Thoracic aorta (tissue), 2 donors: ENCODE measurements around the gene GRAPL. TPM values are rescaled to one million over a fixed set of nuclear protein-coding genes. Genes with fewer than 3 reads are reported as not detected.
"Not testable (repeated sequence)": the region's sequence is repeated elsewhere in the genome, so short reads cannot be mapped to it uniquely, and the experiment has no call there.

Experiments used
- ATAC-seq: fragments of 150-250 bp; one replicate; pipeline ENCODE4 v1.8.0; 2017; ENCODE audit warnings: low read depth; ENCODE audit not compliant: insufficient number of reproducible peaks, low FRiP score
- DNase-seq: peaks from one replicate; pipeline ENCODE4 v3.0.0-alpha.2; 2020; ENCODE audit warnings: low spot score
- H3K27ac ChIP-seq, 2 donors: fragments of 200-600 bp; sonication (generic); 1 replicate in 1 of 2; 2 replicates in 1 of 2; pipeline ENCODE4 v1.5.1; 2016; ENCODE audit warnings: mild to moderate bottlenecking in 2 of 2, moderate library complexity in 2 of 2
- H3K27me3 ChIP-seq: fragments of 200-600 bp; sonication (generic); replicated peaks from 2 replicates; pipeline ENCODE4 v1.6.0; 2016; ENCODE audit warnings: mild to moderate bottlenecking; ENCODE audit not compliant: insufficient read depth
- H3K36me3 ChIP-seq: fragments of 200-600 bp; sonication (generic); one replicate; pipeline ENCODE4 v1.5.1; 2016
- H3K4me1 ChIP-seq, 2 donors: fragments of 200-600 bp; sonication (generic); 1 replicate in 1 of 2; 2 replicates in 1 of 2; pipeline versions ENCODE4 v1.5.1 to v1.6.0; 2016; ENCODE audit warnings: low read depth in 2 of 2, mild to moderate bottlenecking in 1 of 2; ENCODE audit not compliant: control insufficient read depth in 1 of 2
- H3K4me3 ChIP-seq: fragments of 200-600 bp; sonication (generic); 2 replicates; pipeline ENCODE4 v1.5.1; 2016; ENCODE audit warnings: mild to moderate bottlenecking
- H3K9me3 ChIP-seq: fragments of 200-600 bp; sonication (generic); 2 replicates; pipeline ENCODE4 v1.5.1; 2016
- total RNA-seq, 2 donors: library from RNA; depleted of rRNA; stranded (reverse); fragments of >200 nt; gene quantifications; one replicate each; pipeline versions ENCODE4 v1.1.0 to v1.2.3, GENCODE V29; 2016
- TF ChIP-seq, protein P1 (sequence below): fragments of 200-600 bp; sonication (generic); IDR thresholded peaks from one replicate; pipeline ENCODE4 v1.5.1; 2019; ENCODE audit warnings: antibody characterized with exemption

Gene GRAPL
- total RNA-seq, 2 donors from 2014 or later = 0.54 to 3.0 TPM

DNA sequence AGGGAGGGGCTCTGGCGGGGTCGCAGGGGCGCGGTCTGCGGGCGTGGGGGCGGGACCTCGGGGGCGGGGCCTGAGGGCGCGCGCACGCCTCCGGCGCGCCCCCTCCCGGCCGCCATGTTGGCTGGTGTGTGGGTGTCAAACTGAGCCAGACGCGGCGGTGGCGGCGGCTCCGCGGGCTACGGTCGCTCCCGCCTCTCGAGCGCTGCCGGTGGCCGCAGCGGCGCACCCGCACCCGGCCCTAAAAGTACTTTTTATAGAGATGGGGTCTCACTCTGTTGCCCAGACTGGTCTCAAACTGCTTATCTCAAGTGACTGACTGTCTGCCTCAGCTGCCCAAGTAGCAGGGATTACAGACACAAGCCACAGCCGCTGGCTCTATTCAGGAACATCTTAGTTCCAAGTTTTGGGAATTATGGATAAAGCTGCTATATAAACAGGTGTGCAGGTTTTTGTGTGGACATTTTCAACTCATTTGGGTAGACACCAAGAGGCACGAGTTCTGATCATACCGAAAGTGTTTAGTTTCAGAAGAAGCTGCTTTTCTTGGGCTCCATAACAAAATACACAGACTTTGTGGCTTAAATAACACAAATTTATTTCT lies 16.2 kb upstream of the GRAPL start:
- ATAC-seq = peak; percentile 81
- not testable (repeated sequence) for H3K9me3 ChIP-seq, H3K36me3 ChIP-seq, H3K4me1 ChIP-seq, H3K27me3 ChIP-seq
- Histone ChIP-seq H3K27ac (peak overlapping the region; percentile 85 to 89), H3K4me3 (peak overlapping the region; percentile 71)
- DNase-seq = peak; percentile 11
- TF ChIP-seq, protein P1, sequence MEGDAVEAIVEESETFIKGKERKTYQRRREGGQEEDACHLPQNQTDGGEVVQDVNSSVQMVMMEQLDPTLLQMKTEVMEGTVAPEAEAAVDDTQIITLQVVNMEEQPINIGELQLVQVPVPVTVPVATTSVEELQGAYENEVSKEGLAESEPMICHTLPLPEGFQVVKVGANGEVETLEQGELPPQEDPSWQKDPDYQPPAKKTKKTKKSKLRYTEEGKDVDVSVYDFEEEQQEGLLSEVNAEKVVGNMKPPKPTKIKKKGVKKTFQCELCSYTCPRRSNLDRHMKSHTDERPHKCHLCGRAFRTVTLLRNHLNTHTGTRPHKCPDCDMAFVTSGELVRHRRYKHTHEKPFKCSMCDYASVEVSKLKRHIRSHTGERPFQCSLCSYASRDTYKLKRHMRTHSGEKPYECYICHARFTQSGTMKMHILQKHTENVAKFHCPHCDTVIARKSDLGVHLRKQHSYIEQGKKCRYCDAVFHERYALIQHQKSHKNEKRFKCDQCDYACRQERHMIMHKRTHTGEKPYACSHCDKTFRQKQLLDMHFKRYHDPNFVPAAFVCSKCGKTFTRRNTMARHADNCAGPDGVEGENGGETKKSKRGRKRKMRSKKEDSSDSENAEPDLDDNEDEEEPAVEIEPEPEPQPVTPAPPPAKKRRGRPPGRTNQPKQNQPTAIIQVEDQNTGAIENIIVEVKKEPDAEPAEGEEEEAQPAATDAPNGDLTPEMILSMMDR = peak; percentile 57

DNA sequence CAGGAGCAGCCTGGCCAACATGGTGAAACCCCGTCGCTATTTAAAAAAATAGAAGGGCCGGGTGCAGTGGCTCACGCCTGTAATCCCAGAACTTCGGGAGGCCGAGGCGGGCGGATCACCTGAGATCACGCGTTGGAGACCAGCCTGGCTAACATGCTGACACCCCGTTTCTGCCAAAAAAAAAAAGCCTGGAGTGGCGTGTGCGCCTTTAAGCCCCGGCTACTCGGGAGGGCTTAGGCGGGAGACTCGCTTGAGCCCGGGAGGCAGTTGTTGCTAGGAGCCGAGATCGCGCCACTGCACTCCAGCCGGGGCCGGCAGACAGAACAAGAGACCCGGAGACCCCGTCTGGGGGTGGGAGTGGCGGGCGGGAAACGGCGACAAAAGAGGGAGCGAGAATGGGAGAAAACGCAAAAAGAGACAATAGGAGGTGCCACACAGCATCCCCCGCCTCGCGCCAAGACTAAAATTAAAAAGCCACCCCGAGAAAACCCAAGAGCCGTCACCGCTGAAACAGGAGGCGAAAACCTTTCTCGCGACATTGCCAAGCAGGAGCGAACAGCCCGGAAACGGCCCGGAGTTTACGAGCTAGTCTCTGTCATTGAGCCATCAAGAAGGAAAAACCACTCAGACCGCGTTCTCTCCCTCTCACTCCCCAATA lies 15.5 kb upstream of the GRAPL start:
- ATAC-seq, H3K36me3 ChIP-seq, H3K27me3 ChIP-seq, DNase-seq, H3K9me3 ChIP-seq, H3K4me1 ChIP-seq: not testable (repeated sequence)
- Histone ChIP-seq H3K4me3 (peak overlapping the region; percentile 71), H3K27ac (peak overlapping the region; percentile 77 to 85)

DNA sequence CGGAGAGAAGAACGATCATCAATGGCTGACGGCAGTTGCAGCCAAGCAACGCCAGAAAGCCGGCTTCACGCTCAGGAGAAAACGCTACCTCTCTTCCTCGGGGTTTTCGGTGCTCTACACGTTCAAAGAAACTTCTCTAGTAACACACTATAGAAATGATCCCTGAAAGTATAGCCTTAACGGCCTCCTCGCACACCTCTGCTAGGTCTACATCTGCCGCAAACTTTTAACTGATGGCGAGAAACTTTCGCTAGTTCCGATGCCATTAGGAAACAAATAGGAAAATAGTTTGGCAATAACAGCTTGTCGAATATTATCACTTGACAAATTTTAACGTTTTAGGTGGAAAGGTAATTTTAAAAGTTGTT lies 14.9 kb upstream of the GRAPL start:
- H3K9me3 ChIP-seq, H3K4me1 ChIP-seq, H3K27me3 ChIP-seq, ATAC-seq, H3K36me3 ChIP-seq, H3K4me3 ChIP-seq, DNase-seq: not testable (repeated sequence)
- H3K27ac ChIP-seq = peak overlapping the region in 1 of 2 donors; percentile 77

DNA sequence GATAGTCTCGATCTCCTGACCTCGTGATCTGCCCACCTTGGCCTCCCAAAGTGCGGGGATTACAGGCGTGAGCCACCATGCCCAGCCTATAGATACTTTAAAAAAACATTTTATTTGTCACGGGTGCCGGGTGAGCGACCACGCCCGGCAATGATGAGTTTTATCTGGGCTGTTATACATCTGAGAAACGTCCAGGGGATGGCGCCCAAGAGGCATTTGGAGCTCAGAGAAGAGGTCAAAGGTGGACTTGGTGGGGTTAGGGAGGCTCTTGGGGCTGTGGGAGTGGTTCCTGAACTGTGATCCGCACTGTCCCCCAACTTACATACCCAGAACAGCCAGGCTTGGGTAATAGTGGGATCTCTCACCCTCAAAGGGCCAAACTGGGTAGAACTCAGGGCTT lies 8.7 kb upstream of the GRAPL start:
- not testable (repeated sequence) for H3K27me3 ChIP-seq, H3K36me3 ChIP-seq, H3K4me1 ChIP-seq, ATAC-seq, H3K27ac ChIP-seq, DNase-seq, H3K4me3 ChIP-seq, H3K9me3 ChIP-seq

DNA sequence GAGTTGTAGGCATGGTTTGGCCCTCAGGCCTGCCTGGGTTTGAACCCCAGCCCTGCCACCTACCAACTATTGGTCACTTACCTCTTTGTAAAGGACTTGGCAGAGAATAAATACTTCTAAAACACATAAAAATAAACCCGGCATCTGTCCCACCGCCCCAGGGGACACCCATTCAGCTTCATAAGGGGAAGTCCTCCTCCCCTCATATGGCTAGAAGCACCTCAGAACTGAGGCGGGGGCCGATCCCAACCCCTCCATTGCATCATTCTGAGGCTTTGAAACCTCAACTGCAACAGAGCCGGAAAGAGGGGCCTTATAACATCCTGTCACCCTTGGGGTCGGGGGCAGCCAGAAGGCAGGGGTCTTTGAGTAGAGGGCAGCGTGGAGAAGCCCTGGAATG lies 2.1 kb upstream of the GRAPL start:
- H3K27me3 ChIP-seq, H3K27ac ChIP-seq, H3K4me1 ChIP-seq, H3K4me3 ChIP-seq, DNase-seq, ATAC-seq, H3K36me3 ChIP-seq, H3K9me3 ChIP-seq: not testable (repeated sequence)

DNA sequence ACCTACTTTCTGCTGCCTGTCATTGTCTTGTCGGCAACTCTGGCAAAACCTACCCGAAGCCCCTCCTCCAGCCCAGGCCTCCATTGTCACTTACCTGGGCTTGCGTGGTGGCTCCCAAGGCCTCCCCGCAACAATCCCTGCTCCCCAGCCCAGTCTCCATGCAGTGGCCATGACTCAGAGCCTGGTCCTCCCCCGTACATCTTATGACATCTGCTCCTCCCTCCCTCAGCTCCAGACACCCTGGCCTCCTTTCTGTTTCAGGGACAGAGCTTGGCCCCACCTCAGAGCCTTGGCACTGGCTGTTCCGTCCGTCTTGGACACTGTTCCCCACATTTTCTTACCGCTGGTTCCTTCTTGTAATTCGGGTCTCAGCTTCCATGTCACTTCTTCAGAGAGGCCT lies 2.1 kb downstream of the GRAPL start:
- H3K27ac ChIP-seq, H3K4me1 ChIP-seq, H3K9me3 ChIP-seq, DNase-seq, H3K27me3 ChIP-seq, ATAC-seq, H3K36me3 ChIP-seq, H3K4me3 ChIP-seq: not testable (repeated sequence)

DNA sequence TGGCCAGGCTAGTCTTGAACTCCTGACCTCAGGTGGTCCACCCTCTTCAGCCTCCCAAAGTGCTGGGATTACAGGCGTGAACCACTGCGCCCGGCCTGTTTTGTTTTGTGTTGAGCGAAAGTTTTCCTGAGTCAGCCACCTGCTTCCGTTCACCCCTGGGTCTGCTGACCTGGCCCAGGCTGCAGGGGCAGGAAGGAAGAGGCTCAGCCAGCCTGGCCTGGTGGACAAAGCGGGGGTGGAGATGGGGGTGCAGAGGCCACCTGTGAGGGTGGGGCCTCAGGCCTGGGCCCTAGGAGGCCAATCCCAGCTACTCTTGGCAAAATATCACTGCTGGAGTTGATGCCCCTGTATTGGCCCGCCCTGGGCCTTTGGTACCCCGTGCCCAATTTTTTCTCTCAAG lies 3.7 kb downstream of the GRAPL start:
- not testable (repeated sequence) for H3K4me3 ChIP-seq, ATAC-seq, H3K27ac ChIP-seq, H3K27me3 ChIP-seq, H3K4me1 ChIP-seq, H3K9me3 ChIP-seq, DNase-seq, H3K36me3 ChIP-seq

DNA sequence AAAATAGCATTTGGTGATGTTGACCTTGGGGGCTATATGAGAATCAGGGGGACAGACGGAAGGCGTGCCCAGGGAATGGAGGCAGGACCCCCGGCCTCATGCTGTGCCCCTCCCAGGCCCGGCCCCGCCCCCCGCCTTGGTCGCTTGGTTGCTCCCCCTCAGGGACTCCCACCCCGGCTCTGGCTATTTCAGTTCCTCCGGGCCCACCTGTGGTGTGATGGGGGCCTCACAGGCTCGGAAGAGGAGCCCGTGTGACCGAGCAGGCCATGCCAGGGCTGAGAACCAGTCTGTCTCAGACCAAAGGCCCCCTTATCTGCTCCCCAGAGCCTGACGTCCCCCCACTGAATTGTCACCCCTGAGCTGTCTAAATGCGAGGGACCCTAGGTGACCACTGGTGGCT lies 4.4 kb downstream of the GRAPL start:
- H3K36me3 ChIP-seq, H3K4me1 ChIP-seq, ATAC-seq, DNase-seq, H3K27ac ChIP-seq, H3K4me3 ChIP-seq, H3K27me3 ChIP-seq, H3K9me3 ChIP-seq: not testable (repeated sequence)

DNA sequence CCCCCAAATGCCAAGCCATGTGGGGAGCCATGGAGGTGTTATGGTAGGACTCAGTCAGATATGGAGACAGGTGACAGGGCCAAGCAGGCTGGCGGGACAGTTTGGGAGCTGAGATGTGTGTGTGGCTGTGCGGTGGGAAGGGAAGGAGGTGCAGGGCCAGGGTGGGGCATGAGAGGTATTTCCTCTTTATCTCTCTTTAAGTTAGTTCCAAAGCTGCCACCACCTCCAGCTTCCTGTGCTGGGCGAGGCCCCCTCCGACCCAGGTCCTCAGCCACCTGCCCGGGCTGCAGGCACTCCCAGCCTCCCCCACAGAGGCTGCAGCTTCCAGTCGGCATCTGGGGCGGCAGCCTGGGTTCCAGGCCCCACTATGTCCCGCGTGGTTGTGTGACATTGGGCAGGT lies 6.4 kb downstream of the GRAPL start:
- H3K4me3 ChIP-seq, DNase-seq, ATAC-seq, H3K27me3 ChIP-seq, H3K36me3 ChIP-seq, H3K4me1 ChIP-seq, H3K27ac ChIP-seq, H3K9me3 ChIP-seq: not testable (repeated sequence)

DNA sequence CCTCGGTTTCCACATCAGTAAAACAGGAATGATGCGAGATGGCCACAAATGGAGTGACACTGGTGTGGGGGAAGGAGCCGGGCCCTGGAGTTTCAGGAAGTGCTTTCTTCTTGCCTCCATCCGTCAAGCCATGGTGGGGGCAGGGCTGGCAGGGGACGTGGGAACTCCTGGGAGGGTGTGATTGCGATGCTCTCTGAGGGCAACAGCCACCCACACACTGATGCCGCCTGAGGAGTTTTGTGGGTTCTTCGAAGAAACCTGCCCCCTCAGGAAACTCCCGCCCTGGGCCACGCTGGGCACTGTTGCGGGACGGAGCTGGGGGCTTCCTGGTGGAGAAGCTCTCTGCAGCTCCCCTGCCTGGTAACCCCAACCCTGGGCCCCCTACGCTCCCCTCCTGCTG lies 8.0 kb downstream of the GRAPL start:
- not testable (repeated sequence) for ATAC-seq

DNA sequence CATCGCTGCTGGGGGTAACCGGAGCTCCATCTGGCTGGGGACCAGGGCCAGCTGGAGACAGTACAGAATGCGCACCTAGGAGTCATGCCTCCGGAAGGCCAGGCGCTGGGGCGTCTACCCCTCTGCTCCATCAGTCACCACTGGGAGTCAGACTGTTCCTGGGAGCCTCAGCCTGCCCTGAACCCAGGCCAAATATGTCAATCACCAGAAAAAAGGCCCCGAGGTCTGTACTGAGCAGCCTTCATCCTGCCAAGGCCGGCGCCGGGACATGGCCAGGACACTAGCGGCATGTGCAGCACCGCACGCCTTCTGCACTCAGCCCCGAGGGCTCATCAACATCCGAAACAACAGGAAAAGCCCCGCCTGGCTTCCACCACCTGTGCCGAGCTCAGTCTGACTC lies 8.7 kb downstream of the GRAPL start:
- not testable (repeated sequence) for DNase-seq, H3K27ac ChIP-seq, H3K9me3 ChIP-seq, H3K27me3 ChIP-seq, H3K4me3 ChIP-seq, H3K4me1 ChIP-seq, H3K36me3 ChIP-seq
- ATAC-seq = peak; percentile 48

More for the DNA sequence above, 8.0 kb downstream of the GRAPL start:
- H3K4me1 ChIP-seq, DNase-seq, H3K9me3 ChIP-seq, H3K27me3 ChIP-seq, H3K27ac ChIP-seq, H3K36me3 ChIP-seq, H3K4me3 ChIP-seq: not testable (repeated sequence)

DNA sequence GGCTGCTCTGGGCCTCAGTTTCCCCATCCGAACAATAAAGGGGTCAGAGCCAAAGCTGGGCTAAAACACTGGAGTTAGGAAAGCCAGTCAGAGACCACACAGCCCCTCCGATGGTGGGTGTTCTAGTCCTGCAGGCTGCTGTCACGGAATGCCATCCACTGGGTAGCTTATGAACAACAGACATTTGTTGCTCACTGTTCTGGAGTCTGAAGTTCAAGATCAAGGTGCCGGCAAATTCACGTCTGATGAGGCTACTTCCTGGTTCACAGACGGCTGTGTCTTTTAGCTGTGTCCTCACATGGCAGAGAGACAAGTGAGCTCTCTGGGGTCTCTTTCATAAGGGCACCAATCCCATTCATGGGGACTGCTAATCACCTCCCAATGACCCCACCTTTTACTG lies 9.2 kb downstream of the GRAPL start:
- not testable (repeated sequence) for H3K4me3 ChIP-seq, H3K27ac ChIP-seq, ATAC-seq, H3K36me3 ChIP-seq, H3K4me1 ChIP-seq, H3K27me3 ChIP-seq, DNase-seq, H3K9me3 ChIP-seq
